A673 (cell line): ENCODE results near the gene VWA8. TPM values are rescaled to one million over a fixed set of nuclear protein-coding genes. Genes with fewer than 3 reads are reported as not detected.
"Not testable (repeated sequence)": the region's sequence is repeated elsewhere in the genome, so short reads cannot be mapped to it uniquely, and the experiment has no call there.

ENCODE experiments used
- BruUV-seq: library from RNA; stranded (reverse); fragments of 400-500 nt; replicated peaks from 2 replicates; lab custom pipeline; 2021; lab: Mats Ljungman, UMichigan
- CTCF ChIA-PET: fragments of 300-600 bp; sonication (Branson Sonifier 250); formaldehyde crosslinking; loops from one replicate; lab custom pipeline; 2022; ENCODE audit warnings: antibody characterized with exemption; lab: Charles Lee
- POLR2A ChIA-PET: fragments of 300-600 bp; sonication (Branson Sonifier 250); formaldehyde crosslinking; loops from one replicate; lab custom pipeline; 2022; ENCODE audit warnings: antibody characterized with exemption; ENCODE audit not compliant: low non-redundant PET; lab: Charles Lee
- DNase-seq: peaks from one replicate; pipeline ENCODE4 v3.0.0-alpha.2; 2015; ENCODE audit warnings: low spot score
- H3K27ac ChIP-seq: fragments of 200-600 bp; sonication (generic); 2 replicates; pipeline ENCODE4 v1.5.1; 2016; ENCODE audit warnings: mixed run types, low read depth, mild to moderate bottlenecking, mixed read lengths, antibody characterized with exemption, low read length; ENCODE audit not compliant: poor library complexity, severe bottlenecking
- H3K27me3 ChIP-seq: fragments of 200-600 bp; sonication (generic); replicated peaks from 2 replicates; pipeline ENCODE4 v1.6.1; 2017; ENCODE audit warnings: mixed run types, low read depth, mild to moderate bottlenecking, mixed read lengths, antibody characterized with exemption, low read length; ENCODE audit not compliant: insufficient read depth, poor library complexity
- H3K36me3 ChIP-seq: fragments of 200-600 bp; sonication (generic); 2 replicates; pipeline ENCODE4 v1.6.1; 2016; ENCODE audit warnings: mixed run types, mild to moderate bottlenecking, mixed read lengths, antibody characterized with exemption, low read length; ENCODE audit not compliant: insufficient read depth, poor library complexity, severe bottlenecking
- H3K4me1 ChIP-seq: fragments of 200-600 bp; sonication (generic); 2 replicates; pipeline ENCODE4 v1.6.1; 2017; ENCODE audit warnings: mixed run types, mild to moderate bottlenecking, mixed read lengths, antibody characterized with exemption, low read length; ENCODE audit not compliant: insufficient read depth, poor library complexity, severe bottlenecking
- H3K4me3 ChIP-seq: fragments of 200-600 bp; sonication (generic); 2 replicates; pipeline ENCODE4 v1.5.1; 2016; ENCODE audit warnings: low read depth, mixed run types, mild to moderate bottlenecking, mixed read lengths, low read length; ENCODE audit not compliant: poor library complexity, severe bottlenecking
- H3K9me3 ChIP-seq: fragments of 200-600 bp; sonication (generic); 2 replicates; pipeline ENCODE4 v1.6.1; 2016; ENCODE audit warnings: mixed run types, low read depth, mild to moderate bottlenecking, mixed read lengths, antibody characterized with exemption, low read length; ENCODE audit not compliant: poor library complexity, severe bottlenecking
- CTCF ChIP-seq: fragments of 300-800, 200-600 bp; sonication (generic); conservative IDR thresholded peaks from 2 replicates; pipeline ENCODE4 v1.5.1; 2017; ENCODE audit warnings: low read depth, mild to moderate bottlenecking, antibody characterized with exemption, low read length, moderate library complexity, mixed read lengths
- EZH2 ChIP-seq: fragments of 200-600 bp; sonication (generic); IDR thresholded peaks from 2 replicates; pipeline ENCODE4 v1.6.1; 2017; ENCODE audit warnings: borderline replicate concordance, low read depth, mild to moderate bottlenecking, mixed read lengths, antibody characterized with exemption, low read length; ENCODE audit not compliant: poor library complexity, severe bottlenecking
- intact Hi-C: fragments of 100-400 bp; cut with micrococcal nuclease; formaldehyde crosslinking; loops from one replicate; pipeline ENCODE4 v1.10.0; 2022; ENCODE audit not compliant: unreplicated experiment
- total RNA-seq: library from RNA; stranded (reverse); gene quantifications from 2 replicates; pipeline ENCODE4 v1.2.3, GENCODE V29; 2021

The VWA8 gene
- total RNA-seq, 1 experiment from 2014 or later = 18.5 TPM

DNA sequence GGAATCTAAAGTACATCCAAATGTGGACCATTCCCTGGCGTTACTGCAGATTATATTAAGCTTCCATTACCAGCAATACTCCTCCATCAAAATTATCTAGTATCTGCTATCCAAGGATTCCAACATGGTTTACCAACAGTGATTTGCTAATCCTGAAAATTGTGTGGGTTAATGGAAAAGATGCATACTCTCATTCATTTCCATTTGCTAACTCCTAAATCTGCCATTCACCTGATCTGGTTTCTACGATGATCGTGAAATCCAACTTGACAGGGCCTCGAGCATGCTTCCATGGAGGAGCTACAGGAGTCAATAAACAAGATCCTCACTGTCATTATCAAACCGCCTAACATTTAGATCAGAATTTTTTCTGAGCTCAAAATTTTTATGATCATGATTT, 382.5 kb downstream of the VWA8 start:
- BruUV-seq = no TSS peak
- Histone ChIP-seq H3K4me3 (no peak overlapping the region), H3K27me3 (no peaks in the 10 kb centered on the region), H3K36me3 (no peaks in the 10 kb centered on the region), H3K4me1 (no peaks in the 10 kb centered on the region), H3K9me3 (no peaks in the 10 kb centered on the region), H3K27ac (no peak overlapping the region)
- CTCF ChIA-PET = no interaction called here
- no peak for DNase-seq
- POLR2A ChIA-PET = no interaction called here
- TF ChIP-seq CTCF = no peak
- no peak for TF ChIP-seq EZH2
- intact Hi-C loops = no loop called here

GRCh38 chr13:41577436-41577835, 383.5 kb downstream of the VWA8 start:
- Histone ChIP-seq H3K4me1 (no peaks in the 10 kb centered on the region), H3K27me3 (no peaks in the 10 kb centered on the region), H3K27ac (no peak overlapping the region), H3K9me3 (no peaks in the 10 kb centered on the region), H3K36me3 (no peaks in the 10 kb centered on the region), H3K4me3 (no peak overlapping the region)
- no peak for TF ChIP-seq EZH2
- intact Hi-C loops = no loop called here
- DNase-seq = no peak
- POLR2A ChIA-PET = no interaction called here
- CTCF ChIA-PET = no interaction called here
- BruUV-seq = no TSS peak

DNA sequence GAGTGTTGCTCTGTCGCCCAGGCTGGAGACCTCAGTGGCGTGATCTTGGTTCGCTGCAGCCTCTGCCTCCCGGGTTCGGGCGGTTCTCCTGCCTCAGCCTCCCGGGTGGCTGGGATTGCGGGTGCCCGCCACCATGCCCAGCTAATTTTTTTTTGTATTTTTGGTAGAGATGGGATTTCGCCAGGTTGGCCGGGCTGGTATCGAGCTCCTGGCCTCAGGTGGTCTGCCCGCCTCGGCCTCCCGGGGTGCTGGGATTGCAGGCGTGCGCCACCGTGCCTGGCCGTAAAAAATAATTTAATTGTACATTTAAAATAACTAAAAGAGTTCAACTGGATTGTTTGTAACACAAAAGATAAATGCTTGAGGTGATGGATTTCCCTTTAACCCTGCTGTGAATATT, 387.3 kb downstream of the VWA8 start:
- H3K4me3 ChIP-seq, DNase-seq, H3K27me3 ChIP-seq, H3K9me3 ChIP-seq, intact Hi-C loops, CTCF ChIA-PET, POLR2A ChIA-PET, BruUV-seq, H3K4me1 ChIP-seq, H3K27ac ChIP-seq, H3K36me3 ChIP-seq: not testable (repeated sequence)

GRCh38 chr13:41571817-41572340, 389.0 kb downstream of the VWA8 start:
- H3K4me3 ChIP-seq, H3K4me1 ChIP-seq, H3K27me3 ChIP-seq, H3K9me3 ChIP-seq, BruUV-seq, H3K27ac ChIP-seq, DNase-seq, CTCF ChIA-PET, intact Hi-C loops, POLR2A ChIA-PET, H3K36me3 ChIP-seq: not testable (repeated sequence)
